HL-60/S4 (cell line): ENCODE results near the gene TGM6.

Experiments
- in situ Hi-C: fragments of 300-500 bp; cut with MboI; formaldehyde crosslinking; loops from 2 replicates; pipeline ENCODE4 v1.14.3; 2022; ENCODE audit warnings: low sequenced_read_pairs

Gene TGM6

GRCh38 chr20:2451939-2452732, 71.4 kb downstream of the TGM6 start:
- in situ Hi-C loops: no loop called here

- in situ Hi-C loops: no loop called here
Measured at GRCh38 chr20:2453792-2454191, 73.1 kb downstream of the TGM6 start.

- in situ Hi-C loops: no loop called here
Measured at GRCh38 chr20:2455771-2456497, 75.2 kb downstream of the TGM6 start.

- in situ Hi-C loops: no loop called here
Measured at GRCh38 chr20:2458919-2459499, 78.3 kb downstream of the TGM6 start.

GRCh38 chr20:2459981-2460751, 79.5 kb downstream of the TGM6 start:
- in situ Hi-C loops: loop anchor here (10.0 kb wide), 1 partner anchor 255 kb away; no protein-coding TSS in a partner anchor

- in situ Hi-C loops: loop anchor here (10.0 kb wide), 1 partner anchor 256 kb away; no protein-coding TSS in a partner anchor
Measured at GRCh38 chr20:2460752-2461424, 80.2 kb downstream of the TGM6 start.

GRCh38 chr20:2462484-2462883, 81.8 kb downstream of the TGM6 start:
- in situ Hi-C loops: loop anchor here (10.0 kb wide), 1 partner anchor 258 kb away; no protein-coding TSS in a partner anchor

- in situ Hi-C loops: loop anchor here (10.0 kb wide), 1 partner anchor 259 kb away; no protein-coding TSS in a partner anchor
Measured at GRCh38 chr20:2463616-2464365, 83.1 kb downstream of the TGM6 start.

GRCh38 chr20:2465100-2465499, 84.4 kb downstream of the TGM6 start:
- in situ Hi-C loops: loop anchor here (10.0 kb wide), 1 partner anchor 260 kb away; no protein-coding TSS in a partner anchor

- in situ Hi-C loops: loop anchor here (10.0 kb wide), 1 partner anchor 263 kb away; no protein-coding TSS in a partner anchor
Measured at GRCh38 chr20:2467412-2467811, 86.7 kb downstream of the TGM6 start.

GRCh38 chr20:2468581-2469407, 88.1 kb downstream of the TGM6 start:
- in situ Hi-C loops: loop anchor here (10.0 kb wide), 1 partner anchor 264 kb away; no protein-coding TSS in a partner anchor

- in situ Hi-C loops: loop anchor here (10.0 kb wide), 1 partner anchor 265 kb away; no protein-coding TSS in a partner anchor
Measured at GRCh38 chr20:2469991-2470422, 89.3 kb downstream of the TGM6 start.

- in situ Hi-C loops: no loop called here
Measured at GRCh38 chr20:2470423-2471193, 89.9 kb downstream of the TGM6 start, which contains the start of gene SNRPB. TSS of gene SNRPB (minus strand) at chr20:2470789. CDS start at chr20:2470690, 99 bp downstream.

GRCh38 chr20:2473516-2473915, 92.8 kb downstream of the TGM6 start:
- in situ Hi-C loops: no loop called here

GRCh38 chr20:2475850-2476741, 95.4 kb downstream of the TGM6 start:
- in situ Hi-C loops: no loop called here
